Prostate gland (tissue), 2 donors: ENCODE measurements around the gene POMC.

Experiments
- CTCF ChIP-seq, 4 experiments: fragments of 200-600 bp in 2 of 4; fragments of 450-650 bp in 2 of 4; sonication (generic) in 2 of 4; IDR thresholded peaks; 1 replicate in 3 of 4; 2 replicates in 1 of 4; pipeline ENCODE4 v1.5.1; 2016 to 2019; ENCODE audit warnings: antibody characterized with exemption in 4 of 4, mild to moderate bottlenecking in 2 of 4, moderate library complexity in 2 of 4
- POLR2A ChIP-seq: fragments of 450-650 bp; IDR thresholded peaks from one replicate; pipeline ENCODE4 v1.6.1; 2016; ENCODE audit warnings: antibody characterized with exemption, mild to moderate bottlenecking
- POLR2AphosphoS5 ChIP-seq: sonication (generic); formaldehyde crosslinking; IDR thresholded peaks from one replicate; pipeline ENCODE4 v1.6.1; 2017; ENCODE audit warnings: antibody characterized with exemption

DNA sequence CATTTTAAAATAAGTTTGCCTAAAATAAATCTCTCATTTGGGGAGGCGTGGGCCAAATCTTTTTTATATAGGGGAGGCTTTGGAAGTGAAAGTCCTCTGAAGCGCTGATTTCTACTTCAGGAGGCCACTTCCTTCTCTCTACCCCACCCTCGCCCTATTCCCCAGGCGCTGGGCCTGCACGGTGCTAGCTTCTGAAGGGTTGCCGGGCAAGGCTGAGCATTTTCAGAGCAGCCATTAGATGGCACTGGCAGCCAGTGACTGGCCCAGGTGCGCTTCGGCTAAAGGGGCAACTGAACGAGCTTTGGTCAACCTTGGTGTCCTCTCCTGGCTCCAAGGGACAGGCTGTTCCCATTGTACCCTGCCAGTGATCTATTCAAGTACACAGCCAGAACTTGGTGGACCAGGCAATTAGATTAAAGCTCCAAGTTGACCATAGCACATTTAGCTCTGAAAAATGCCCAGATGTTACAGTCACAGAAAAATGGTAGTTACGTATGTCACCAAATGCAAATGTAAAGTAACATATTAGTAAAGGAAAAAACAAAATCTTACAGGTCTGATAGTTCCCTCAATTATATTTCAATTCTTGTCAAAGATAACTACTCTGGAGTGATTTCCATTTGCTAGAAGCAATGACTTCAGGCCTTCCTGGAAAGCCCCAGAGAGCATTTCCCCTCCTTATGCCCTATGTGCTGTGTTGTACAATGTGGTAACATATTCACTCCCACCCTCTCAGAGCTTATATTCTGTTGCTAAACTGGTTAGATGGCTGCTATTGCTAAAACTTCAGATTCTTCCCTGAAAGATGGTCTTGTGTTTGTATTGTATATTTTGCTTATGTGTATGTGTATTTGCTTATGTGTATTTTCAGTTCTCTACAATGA lies 2.1 kb downstream of the POMC start:
- peak in 1 of 4 experiments; percentile 19 for TF ChIP-seq CTCF (IDR thresholded peaks at IDR 0.05)
- TF ChIP-seq POLR2A = no peak
- TF ChIP-seq POLR2AphosphoS5 = no peak
